ENCODE measurements around the gene DRG2. TPM values are rescaled to one million over a fixed set of nuclear protein-coding genes. Genes with fewer than 3 reads are reported as not detected.

DRG2 gene
- total and polyA plus RNA-seq, 2 of the 13 experiments (the other 11 are each of a cell fraction or from before 2014, with no cell fraction given): 20.1 to 26.6 TPM

GRCh38 chr17:18038861-18039534 lies 48.8 kb upstream of the DRG2 start, which contains the start of the genes ATPAF2 and GID4 (continued):
- no peak for TF ChIP-seq ZEB1 (IDR thresholded peaks at IDR 0.05; ENCODE audit: insufficient replicate concordance, low read depth)
- TF ChIP-seq ZNF780A (CRISPR knock-in tag; IDR thresholded peaks at IDR 0.05): 0 out of 2 replicates have a peak, but pooled peaks have one; percentile 50
- TF ChIP-seq ZNF768 (CRISPR knock-in tag; IDR thresholded peaks at IDR 0.05): peak; percentile 55
- TF ChIP-seq, protein P1, sequence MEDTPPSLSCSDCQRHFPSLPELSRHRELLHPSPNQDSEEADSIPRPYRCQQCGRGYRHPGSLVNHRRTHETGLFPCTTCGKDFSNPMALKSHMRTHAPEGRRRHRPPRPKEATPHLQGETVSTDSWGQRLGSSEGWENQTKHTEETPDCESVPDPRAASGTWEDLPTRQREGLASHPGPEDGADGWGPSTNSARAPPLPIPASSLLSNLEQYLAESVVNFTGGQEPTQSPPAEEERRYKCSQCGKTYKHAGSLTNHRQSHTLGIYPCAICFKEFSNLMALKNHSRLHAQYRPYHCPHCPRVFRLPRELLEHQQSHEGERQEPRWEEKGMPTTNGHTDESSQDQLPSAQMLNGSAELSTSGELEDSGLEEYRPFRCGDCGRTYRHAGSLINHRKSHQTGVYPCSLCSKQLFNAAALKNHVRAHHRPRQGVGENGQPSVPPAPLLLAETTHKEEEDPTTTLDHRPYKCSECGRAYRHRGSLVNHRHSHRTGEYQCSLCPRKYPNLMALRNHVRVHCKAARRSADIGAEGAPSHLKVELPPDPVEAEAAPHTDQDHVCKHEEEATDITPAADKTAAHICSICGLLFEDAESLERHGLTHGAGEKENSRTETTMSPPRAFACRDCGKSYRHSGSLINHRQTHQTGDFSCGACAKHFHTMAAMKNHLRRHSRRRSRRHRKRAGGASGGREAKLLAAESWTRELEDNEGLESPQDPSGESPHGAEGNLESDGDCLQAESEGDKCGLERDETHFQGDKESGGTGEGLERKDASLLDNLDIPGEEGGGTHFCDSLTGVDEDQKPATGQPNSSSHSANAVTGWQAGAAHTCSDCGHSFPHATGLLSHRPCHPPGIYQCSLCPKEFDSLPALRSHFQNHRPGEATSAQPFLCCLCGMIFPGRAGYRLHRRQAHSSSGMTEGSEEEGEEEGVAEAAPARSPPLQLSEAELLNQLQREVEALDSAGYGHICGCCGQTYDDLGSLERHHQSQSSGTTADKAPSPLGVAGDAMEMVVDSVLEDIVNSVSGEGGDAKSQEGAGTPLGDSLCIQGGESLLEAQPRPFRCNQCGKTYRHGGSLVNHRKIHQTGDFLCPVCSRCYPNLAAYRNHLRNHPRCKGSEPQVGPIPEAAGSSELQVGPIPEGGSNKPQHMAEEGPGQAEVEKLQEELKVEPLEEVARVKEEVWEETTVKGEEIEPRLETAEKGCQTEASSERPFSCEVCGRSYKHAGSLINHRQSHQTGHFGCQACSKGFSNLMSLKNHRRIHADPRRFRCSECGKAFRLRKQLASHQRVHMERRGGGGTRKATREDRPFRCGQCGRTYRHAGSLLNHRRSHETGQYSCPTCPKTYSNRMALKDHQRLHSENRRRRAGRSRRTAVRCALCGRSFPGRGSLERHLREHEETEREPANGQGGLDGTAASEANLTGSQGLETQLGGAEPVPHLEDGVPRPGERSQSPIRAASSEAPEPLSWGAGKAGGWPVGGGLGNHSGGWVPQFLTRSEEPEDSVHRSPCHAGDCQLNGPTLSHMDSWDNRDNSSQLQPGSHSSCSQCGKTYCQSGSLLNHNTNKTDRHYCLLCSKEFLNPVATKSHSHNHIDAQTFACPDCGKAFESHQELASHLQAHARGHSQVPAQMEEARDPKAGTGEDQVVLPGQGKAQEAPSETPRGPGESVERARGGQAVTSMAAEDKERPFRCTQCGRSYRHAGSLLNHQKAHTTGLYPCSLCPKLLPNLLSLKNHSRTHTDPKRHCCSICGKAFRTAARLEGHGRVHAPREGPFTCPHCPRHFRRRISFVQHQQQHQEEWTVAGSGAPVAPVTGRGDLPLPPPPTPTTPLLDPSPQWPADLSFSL (CRISPR knock-in tag; IDR thresholded peaks at IDR 0.05): peak; percentile 100
- TF ChIP-seq ZBTB20 (CRISPR knock-in tag; IDR thresholded peaks at IDR 0.05; ENCODE audit: borderline replicate concordance, low read depth): peak; percentile 29; the same call in 1 of the 2 replicates
- no peak for TF ChIP-seq MTA3 (CRISPR knock-in tag; IDR thresholded peaks at IDR 0.05)
- no peak for TF ChIP-seq ZNF17 (CRISPR knock-in tag; IDR thresholded peaks at IDR 0.05)
- TF ChIP-seq AHR (CRISPR knock-in tag; IDR thresholded peaks at IDR 0.05): no peak; the same call in 1 of the 2 replicates
- TF ChIP-seq YY1 (IDR thresholded peaks at IDR 0.05; ENCODE audit: insufficient read depth, insufficient replicate concordance, low read depth, low read length): peak; percentile 98
- peak; percentile 87 for TF ChIP-seq GMEB2 (CRISPR knock-in tag; IDR thresholded peaks at IDR 0.05; ENCODE audit: low read depth)
- TF ChIP-seq, protein P2, sequence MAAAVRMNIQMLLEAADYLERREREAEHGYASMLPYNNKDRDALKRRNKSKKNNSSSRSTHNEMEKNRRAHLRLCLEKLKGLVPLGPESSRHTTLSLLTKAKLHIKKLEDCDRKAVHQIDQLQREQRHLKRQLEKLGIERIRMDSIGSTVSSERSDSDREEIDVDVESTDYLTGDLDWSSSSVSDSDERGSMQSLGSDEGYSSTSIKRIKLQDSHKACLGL (CRISPR knock-in tag; IDR thresholded peaks at IDR 0.05): peak; percentile 66; the same call in 1 of the 2 replicates
- TF ChIP-seq, protein P3, sequence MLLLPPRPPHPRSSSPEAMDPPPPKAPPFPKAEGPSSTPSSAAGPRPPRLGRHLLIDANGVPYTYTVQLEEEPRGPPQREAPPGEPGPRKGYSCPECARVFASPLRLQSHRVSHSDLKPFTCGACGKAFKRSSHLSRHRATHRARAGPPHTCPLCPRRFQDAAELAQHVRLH (CRISPR knock-in tag; IDR thresholded peaks at IDR 0.05; ENCODE audit: borderline replicate concordance, low read depth): peak; percentile 46; the same call in 1 of the 2 replicates
- TF ChIP-seq ZFX (CRISPR knock-in tag; IDR thresholded peaks at IDR 0.05; ENCODE audit: low read depth): peak; percentile 68
- peak; percentile 14; the same call in 1 of the 2 replicates for TF ChIP-seq ZNF263 (CRISPR knock-in tag; IDR thresholded peaks at IDR 0.05)
- TF ChIP-seq PHF8 (CRISPR knock-in tag; IDR thresholded peaks at IDR 0.05): peak; percentile 70
- peak; percentile 49; the same call in 1 of the 2 replicates for TF ChIP-seq ZNF772 (CRISPR knock-in tag; IDR thresholded peaks at IDR 0.05)
- no peak for TF ChIP-seq ZXDC (CRISPR knock-in tag; IDR thresholded peaks at IDR 0.05)
- peak; percentile 46; the same call in 1 of the 2 replicates for TF ChIP-seq ZNF792 (CRISPR knock-in tag; IDR thresholded peaks at IDR 0.05)
- TF ChIP-seq SAP130 (CRISPR knock-in tag; IDR thresholded peaks at IDR 0.05; ENCODE audit: low read depth): peak; percentile 91

Measured in HepG2 (cell line).